Keratinocyte (primary cell): ENCODE results near the gene PTK7.

Source experiments
- CTCF ChIP-seq, 3 experiments: IDR thresholded peaks in 1 of 3; conservative IDR thresholded peaks in 1 of 3; optimal IDR thresholded peaks in 1 of 3; 2 replicates in 2 of 3; 3 replicates in 1 of 3; pipeline versions ENCODE3 to v1.5.1; 2011; ENCODE audit warnings: low read length in 3 of 3, mild to moderate bottlenecking in 3 of 3, moderate library complexity in 2 of 3, control low read depth in 1 of 3, inconsistent platforms in 1 of 3; ENCODE audit not compliant: insufficient read depth in 2 of 3; ENCODE audit errors: extremely low read depth in 1 of 3
- EZH2 ChIP-seq: IDR thresholded peaks from one replicate; pipeline ENCODE4 v1.6.1; 2012; ENCODE audit warnings: inconsistent platforms, mild to moderate bottlenecking, low read length, moderate library complexity

DNA sequence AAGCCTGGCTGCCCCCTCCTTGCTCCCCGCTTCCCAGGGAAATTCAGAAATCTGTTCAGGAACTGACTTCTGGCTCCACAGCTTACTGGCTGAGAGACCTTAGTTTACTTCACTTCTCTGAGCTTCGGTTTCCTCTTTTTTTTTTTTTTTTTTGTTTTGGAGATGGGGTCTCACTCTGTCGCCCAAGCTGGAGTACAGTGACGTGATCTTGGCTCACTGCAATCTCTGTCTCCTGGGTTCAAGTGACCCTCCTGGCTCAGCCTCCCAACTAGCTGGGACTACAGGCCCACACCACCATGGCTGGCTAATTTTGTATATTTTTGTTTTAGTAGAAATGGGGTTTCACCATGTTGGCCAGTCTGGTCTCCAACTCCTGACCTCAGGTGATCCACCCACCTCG, 14.9 kb downstream of the PTK7 start:
- TF ChIP-seq CTCF (optimal IDR thresholded peaks at IDR 0.05 in 1 of 3, IDR thresholded peaks at IDR 0.05 in 1 of 3, conservative IDR thresholded peaks at IDR 0.05 in 1 of 3; ENCODE audit: extremely low read depth in 1 of 3, insufficient read depth in 2 of 3, low read length in 3 of 3), result no peak
- TF ChIP-seq EZH2, result no peak
